NK-92 (cell line): ENCODE measurements around the gene SPEM3.
"Not testable (repeated sequence)": the region's sequence is repeated elsewhere in the genome, so short reads cannot be mapped to it uniquely, and the experiment has no call there.

Experiments
- DNase-seq: peaks from one replicate; lab custom pipeline; 2025; ENCODE audit not compliant: unreplicated experiment; lab: John Stamatoyannopoulos, UW

Gene SPEM3

GRCh38 chr17:7468804-7469389 lies 40.2 kb downstream of the SPEM3 start:
- no peak for DNase-seq

DNA sequence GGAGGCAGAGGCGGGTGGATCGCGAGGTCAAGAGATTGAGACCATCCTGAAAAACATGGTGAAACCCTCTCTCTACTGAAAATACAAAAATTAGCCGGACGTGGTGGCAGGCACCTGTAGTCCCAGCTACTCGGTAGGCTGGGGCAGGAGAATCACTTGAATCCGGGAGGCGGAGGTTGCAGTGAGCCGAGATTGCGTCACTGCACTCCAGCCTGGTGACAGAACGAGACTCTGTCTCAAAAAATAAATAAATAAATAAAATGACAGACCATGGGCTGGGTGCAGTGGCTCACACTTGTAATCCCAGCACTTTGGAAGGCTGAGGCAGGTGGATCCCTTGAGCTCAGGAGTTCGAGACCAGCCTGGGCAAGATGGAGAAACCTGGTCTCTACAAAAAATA lies 41.2 kb downstream of the SPEM3 start:
- not testable (repeated sequence) for DNase-seq

DNA sequence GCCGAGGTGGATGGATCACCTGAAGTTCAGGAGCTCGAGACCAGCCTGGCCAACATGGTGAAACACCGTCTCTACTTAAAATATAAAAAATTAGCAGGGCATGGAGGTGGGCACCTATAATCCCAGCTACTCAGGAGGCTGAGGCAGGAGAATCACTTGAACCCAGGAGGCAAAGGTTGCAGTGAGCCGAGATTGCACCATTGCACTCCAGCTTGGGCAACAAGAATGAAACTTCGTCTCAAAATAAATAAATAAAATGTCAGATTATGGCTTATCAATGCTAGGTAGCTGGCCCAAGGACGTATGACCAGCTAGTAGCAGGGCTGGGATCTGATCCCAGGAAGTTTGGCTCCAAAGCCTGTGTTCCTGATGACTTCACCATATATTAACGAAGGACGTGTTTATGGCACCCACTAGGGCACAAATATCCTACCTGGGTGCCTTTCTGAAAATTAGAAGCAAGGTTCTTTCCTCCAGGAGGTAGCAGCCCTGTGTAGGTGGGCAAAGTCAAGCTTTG lies 41.9 kb downstream of the SPEM3 start:
- DNase-seq, result not testable (repeated sequence)

DNA sequence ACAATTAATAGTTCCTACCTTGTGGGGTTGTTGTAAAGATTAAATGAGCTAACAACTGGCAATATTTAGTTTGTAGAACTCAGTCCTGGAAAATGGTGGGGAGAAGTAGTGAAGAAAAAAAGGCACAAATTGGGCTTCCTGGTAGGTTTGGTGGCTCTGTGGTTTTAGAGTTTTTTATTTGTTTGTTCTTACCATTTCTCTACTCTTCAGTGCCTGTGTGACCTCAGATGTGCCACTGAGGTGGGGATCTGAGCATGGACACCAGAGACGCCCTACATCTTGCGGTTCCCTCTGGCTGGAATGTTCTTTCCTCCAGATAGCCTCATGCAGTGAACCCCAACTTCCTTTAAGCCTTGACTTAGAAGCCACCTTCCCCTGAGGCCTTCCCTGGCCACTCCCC lies 43.1 kb downstream of the SPEM3 start:
- DNase-seq, result no peak

DNA sequence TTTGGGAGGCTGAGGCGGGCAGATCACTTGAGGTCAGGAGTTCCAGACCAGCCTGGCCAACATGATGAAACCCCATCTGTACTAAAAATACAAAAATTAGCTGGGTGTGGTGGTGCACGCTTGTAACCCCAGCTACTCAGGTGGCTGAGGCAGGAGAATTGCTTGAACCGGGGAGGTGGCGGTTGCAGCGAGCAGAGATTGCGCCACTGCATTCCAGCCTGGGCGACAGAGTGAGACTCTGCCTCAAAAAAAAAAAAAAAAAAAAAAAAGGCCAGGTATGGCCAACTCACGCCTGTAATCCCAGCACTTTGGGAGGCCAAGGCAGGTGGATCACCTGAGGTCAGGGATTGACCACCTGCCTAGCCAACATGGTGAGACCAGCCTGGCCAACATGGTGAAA lies 46.1 kb downstream of the SPEM3 start:
- DNase-seq, result not testable (repeated sequence)

DNA sequence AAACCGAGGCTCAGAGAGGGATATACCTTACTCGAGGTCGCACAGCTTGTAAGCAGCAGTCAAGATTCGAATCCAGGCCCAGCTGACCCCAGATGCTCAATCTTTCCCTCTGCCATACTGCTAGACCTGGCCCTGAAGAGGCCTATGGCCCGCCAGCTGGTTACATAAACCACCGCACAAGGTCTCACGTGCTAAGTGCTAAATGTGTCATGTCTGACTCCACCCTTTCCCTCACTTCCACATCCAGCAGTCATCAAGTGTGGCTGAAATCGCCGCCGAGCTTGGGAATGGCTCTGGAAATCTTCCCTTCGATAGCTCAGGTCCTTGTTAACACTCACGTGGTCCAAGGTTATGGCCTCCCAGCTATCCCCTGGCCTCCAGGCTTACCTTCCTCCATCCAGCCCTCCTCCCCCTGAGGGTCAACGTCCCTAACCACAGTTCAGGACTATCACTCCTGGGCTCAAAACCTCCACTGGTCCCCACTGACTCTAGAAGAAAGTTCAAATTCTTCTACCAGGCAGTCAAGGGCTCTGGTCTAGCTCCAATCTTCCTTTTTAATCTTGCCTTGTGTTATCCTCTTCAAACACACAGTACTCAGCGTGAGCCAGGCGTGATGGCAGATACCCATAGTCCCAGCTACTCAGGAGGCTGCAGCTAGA lies 47.2 kb downstream of the SPEM3 start:
- DNase-seq, result no peak

DNA sequence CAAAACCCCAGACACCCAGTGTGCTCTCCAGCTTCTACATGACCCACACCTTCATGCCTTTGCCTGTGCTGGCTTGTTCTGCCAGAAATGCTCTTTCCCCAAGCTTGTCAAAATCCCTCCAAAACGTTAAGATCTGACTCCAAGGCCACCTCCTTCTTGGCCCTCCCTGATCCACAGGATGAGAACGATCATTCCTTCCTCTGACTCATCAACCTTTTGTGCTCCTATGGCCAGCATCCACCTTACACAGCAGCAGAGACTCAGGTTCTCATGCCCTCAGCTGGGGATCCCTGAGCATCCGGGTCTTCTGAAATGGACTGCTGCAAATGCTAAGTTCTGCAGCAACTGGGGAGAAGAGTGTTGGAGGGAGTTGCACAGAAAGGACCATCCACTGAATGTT lies 47.8 kb downstream of the SPEM3 start:
- DNase-seq, result no peak

- DNase-seq, result no peak
Observed at GRCh38 chr17:7476951-7477350, 48.3 kb downstream of the SPEM3 start.

DNA sequence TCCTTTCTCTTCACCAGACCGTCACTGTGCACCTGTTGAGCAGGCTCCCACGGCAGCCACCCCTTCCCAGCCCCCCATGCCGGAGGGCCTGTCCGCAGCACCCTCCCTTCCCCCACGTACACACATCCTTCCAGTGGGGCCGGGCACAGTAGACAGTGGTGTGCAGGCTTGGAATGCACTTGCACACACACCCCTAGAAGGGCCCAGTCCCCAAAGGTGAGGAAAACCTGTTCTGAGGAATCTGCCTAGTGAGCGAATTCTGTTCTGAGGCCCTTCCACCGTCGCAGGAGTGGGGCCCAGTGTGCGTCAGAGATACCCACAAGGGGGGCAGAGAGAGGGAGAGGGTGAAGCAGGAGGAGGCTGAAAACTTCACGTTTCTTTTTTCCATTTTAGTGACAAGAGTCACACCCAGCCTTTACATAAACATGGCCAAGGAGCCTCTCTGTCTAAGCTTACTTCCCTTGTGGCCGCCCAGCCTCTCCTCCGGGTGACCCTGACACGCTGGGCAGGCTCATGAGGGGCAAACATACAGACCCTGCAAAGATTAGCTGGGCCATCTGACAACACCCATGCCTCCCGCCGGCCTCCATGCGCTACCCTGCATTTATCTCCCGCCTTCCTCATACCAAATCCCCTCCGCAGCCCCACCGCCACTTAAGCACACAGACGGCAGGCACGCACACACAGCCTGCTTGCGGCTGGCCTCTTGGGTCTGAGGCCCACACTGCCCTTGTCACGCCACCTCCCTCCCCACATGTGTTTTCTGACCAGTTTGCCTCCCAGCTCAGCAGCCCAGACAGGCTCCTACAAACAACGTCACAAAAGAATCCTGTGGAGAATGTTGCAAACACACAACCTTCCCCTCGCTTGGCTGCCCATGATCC lies 49.0 kb downstream of the SPEM3 start:
- no peak for DNase-seq

- no peak for DNase-seq
Observed at GRCh38 chr17:7478276-7479212, 49.9 kb downstream of the SPEM3 start.

DNA sequence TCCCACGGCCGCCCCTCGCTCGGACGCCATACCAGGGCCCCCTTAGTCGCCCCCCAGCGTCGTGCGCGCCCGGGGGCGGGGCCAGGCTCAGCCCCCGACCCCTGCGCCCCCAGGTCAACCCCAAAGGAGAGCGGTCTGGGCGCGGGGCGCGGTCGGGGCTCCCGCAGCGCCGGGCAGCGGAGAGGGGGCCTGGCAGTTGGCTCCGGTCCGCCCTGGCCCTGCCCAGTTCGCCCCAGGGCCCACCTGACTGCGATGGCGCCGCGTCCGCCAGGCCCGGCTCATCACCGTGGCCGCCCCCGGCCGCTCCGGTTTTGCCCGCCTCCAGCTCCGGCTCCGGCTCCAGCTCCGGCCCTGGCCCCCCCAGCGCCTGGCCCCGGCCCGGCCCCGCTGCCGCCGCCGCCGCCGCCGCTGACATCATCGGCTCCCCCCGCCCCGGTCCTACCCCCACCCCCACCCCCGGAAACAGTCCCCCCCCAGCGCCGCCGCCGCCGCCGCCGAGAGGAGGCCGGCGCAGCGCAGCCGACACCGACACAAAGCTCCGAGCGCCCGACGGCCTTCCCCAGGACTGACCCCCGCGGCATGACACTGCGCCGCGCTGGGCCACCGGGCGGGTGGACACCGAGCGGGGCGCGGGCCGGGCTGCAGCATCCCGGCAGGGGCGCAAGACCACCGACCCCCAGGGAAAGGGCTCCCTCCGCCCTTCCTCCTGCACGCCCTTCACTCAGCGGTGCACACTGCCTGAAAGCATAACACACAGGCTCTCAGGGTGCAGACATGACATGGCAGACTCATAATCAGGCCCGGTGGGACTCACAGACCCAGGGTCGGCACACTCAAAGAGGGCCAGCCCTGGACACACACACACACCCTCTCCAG lies 50.8 kb downstream of the SPEM3 start, which contains the start of gene ZBTB4:
Gene ZBTB4, minus strand, starts transcription at position 419 of the 876 bp plus-strand sequence. CDS start 12,830 bp downstream, outside the sequence.
- DNase-seq, result no peak

- no peak for DNase-seq
Observed at GRCh38 chr17:7480089-7480384, 51.4 kb downstream of the SPEM3 start.

- DNase-seq, result not testable (repeated sequence)
Observed at GRCh38 chr17:7481275-7481674, 52.6 kb downstream of the SPEM3 start, which contains the start of gene SLC35G6. SLC35G6 (plus strand) TSS chr17:7481446; CDS start chr17:7481517, 71 bp downstream.

DNA sequence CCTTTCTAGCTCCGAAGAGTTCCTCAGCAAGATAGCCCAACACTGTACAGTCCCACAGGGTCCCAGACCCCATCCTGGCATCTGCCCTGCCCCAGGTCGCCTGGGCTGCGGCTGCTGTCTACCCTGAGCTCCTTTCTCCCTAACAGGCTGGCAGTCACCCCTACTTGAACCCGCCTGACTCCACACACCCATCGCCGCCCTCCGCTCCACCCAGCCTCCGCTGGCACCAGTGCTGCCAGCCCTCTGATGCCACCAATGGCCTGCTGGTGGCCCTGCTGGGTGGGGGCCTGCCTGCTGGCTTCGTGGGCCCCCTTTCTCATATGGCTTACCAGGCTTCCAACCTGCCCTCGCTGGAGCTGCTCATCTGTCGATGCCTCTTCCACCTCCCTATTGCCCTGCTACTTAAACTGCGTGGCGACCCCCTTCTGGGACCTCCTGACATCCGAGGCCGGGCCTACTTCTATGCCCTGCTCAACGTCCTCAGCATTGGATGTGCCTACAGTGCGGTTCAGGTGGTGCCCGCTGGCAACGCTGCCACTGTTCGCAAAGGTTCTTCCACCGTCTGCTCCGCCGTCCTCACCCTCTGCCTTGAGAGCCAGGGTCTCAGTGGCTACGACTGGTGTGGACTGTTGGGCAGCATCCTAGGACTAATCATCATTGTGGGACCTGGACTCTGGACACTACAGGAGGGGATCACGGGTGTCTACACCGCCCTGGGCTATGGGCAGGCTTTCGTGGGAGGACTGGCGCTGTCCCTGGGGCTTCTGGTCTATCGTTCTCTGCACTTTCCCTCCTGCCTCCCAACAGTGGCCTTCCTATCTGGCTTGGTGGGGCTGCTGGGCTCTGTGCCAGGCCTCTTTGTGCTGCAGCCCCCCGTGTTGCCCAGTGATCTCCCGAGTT lies 53.4 kb downstream of the SPEM3 start:
- DNase-seq, result not testable (repeated sequence)
